ENCODE data around the gene RFX4. TPM values are rescaled to one million over a fixed set of nuclear protein-coding genes. Genes with fewer than 3 reads are reported as not detected.

The RFX4 gene
- polyA plus RNA-seq, 1 donor (not counting 4 experiments of a cell fraction or from before 2014, with no cell fraction given), result not detected

GRCh38 chr12:106652510-106653015 is 69.8 kb downstream of the RFX4 start:
- Histone ChIP-seq H3K9me3 (ENCODE audit: control insufficient read depth, low read depth, low read length) (no peaks in the 10 kb centered on the region), H2AFZ (ENCODE audit: control insufficient read depth, low read length) (no peak overlapping the region), H3K4me2 (ENCODE audit: control insufficient read depth, extremely low read depth, insufficient read depth, low read depth, low read length) (no peak overlapping the region), H3K4me3 (ENCODE audit: control insufficient read depth in 2 of 3, extremely low read depth in 1 of 3, insufficient read depth in 2 of 3, low read depth in 1 of 3, low read length in 3 of 3) (no peak overlapping the region), H3K27ac (ENCODE audit: control insufficient read depth, insufficient read depth, low read length) (no peak overlapping the region), H3K9me1 (ENCODE audit: control insufficient read depth, extremely low read depth, insufficient read depth, low read length) (no peaks in the 10 kb centered on the region), H4K20me1 (ENCODE audit: control insufficient read depth, extremely low read depth, insufficient read depth, low read length) (no peaks in the 10 kb centered on the region), H3K4me1 (ENCODE audit: control insufficient read depth, extremely low read depth, insufficient read depth, low read length) (no peaks in the 10 kb centered on the region), H3K36me3 (ENCODE audit: control insufficient read depth in 2 of 2, extremely low read depth in 1 of 2, insufficient read depth in 2 of 2, low read length in 2 of 2) (no peaks in the 10 kb centered on the region), H3K9ac (ENCODE audit: control insufficient read depth, extremely low read depth, insufficient read depth, low read length) (no peak overlapping the region), H3K79me2 (ENCODE audit: control insufficient read depth, insufficient read depth, low read length) (no peaks in the 10 kb centered on the region), H3K27me3 (ENCODE audit: control insufficient read depth, extremely low read depth, insufficient read depth, low read length) (peaks cover 11% of the 10 kb centered on the region)
- no peak for FAIRE-seq
- TF ChIP-seq EZH2 (IDR thresholded peaks at IDR 0.05; ENCODE audit: low read length), result no peak
- TF ChIP-seq CTCF (optimal IDR thresholded peaks at IDR 0.05 in 1 of 3, IDR thresholded peaks at IDR 0.05 in 1 of 3, conservative IDR thresholded peaks at IDR 0.05 in 1 of 3; ENCODE audit: extremely low read depth in 1 of 3, insufficient read depth in 2 of 3, low read length in 3 of 3), result no peak
- no peak for DNase-seq (ENCODE audit: low read depth, low spot score)
- dilution Hi-C loops (cut with MboI; ENCODE audit: extremely low pct_ligation_motif_present, low sequenced_read_pairs), result no loop called here

- Histone ChIP-seq H3K4me1 (ENCODE audit: control insufficient read depth, extremely low read depth, insufficient read depth, low read length) (no peaks in the 10 kb centered on the region), H3K9me3 (ENCODE audit: control insufficient read depth, low read depth, low read length) (no peaks in the 10 kb centered on the region), H3K27me3 (ENCODE audit: control insufficient read depth, extremely low read depth, insufficient read depth, low read length) (peaks cover 3% of the 10 kb centered on the region), H3K79me2 (ENCODE audit: control insufficient read depth, insufficient read depth, low read length) (no peaks in the 10 kb centered on the region), H2AFZ (ENCODE audit: control insufficient read depth, low read length) (no peak overlapping the region), H3K9ac (ENCODE audit: control insufficient read depth, extremely low read depth, insufficient read depth, low read length) (no peak overlapping the region), H3K9me1 (ENCODE audit: control insufficient read depth, extremely low read depth, insufficient read depth, low read length) (no peaks in the 10 kb centered on the region), H3K4me3 (ENCODE audit: control insufficient read depth in 2 of 3, extremely low read depth in 1 of 3, insufficient read depth in 2 of 3, low read depth in 1 of 3, low read length in 3 of 3) (no peak overlapping the region), H3K27ac (ENCODE audit: control insufficient read depth, insufficient read depth, low read length) (no peak overlapping the region), H3K4me2 (ENCODE audit: control insufficient read depth, extremely low read depth, insufficient read depth, low read depth, low read length) (no peak overlapping the region), H3K36me3 (ENCODE audit: control insufficient read depth in 2 of 2, extremely low read depth in 1 of 2, insufficient read depth in 2 of 2, low read length in 2 of 2) (no peaks in the 10 kb centered on the region), H4K20me1 (ENCODE audit: control insufficient read depth, extremely low read depth, insufficient read depth, low read length) (no peaks in the 10 kb centered on the region)
- FAIRE-seq (no peak), DNase-seq (ENCODE audit: low read depth, low spot score) (no peak)
- TF ChIP-seq EZH2 (IDR thresholded peaks at IDR 0.05; ENCODE audit: low read length) (no peak), CTCF (optimal IDR thresholded peaks at IDR 0.05 in 1 of 3, IDR thresholded peaks at IDR 0.05 in 1 of 3, conservative IDR thresholded peaks at IDR 0.05 in 1 of 3; ENCODE audit: extremely low read depth in 1 of 3, insufficient read depth in 2 of 3, low read length in 3 of 3) (no peak)
- dilution Hi-C loops (cut with MboI; ENCODE audit: extremely low pct_ligation_motif_present, low sequenced_read_pairs), result no loop called here
Observed at GRCh38 chr12:106655577-106655976, 72.8 kb downstream of the RFX4 start.

Data from keratinocyte (primary cell).